GDM1 (cell line): ENCODE measurements around the gene ZIK1.
A peak's percentile ranks its signal among the peaks of the same experiment; 100 is the strongest.

Source experiments
- DNase-seq: peaks from one replicate; lab custom pipeline; 2025; lab: John Stamatoyannopoulos, UW

ZIK1 gene

DNA sequence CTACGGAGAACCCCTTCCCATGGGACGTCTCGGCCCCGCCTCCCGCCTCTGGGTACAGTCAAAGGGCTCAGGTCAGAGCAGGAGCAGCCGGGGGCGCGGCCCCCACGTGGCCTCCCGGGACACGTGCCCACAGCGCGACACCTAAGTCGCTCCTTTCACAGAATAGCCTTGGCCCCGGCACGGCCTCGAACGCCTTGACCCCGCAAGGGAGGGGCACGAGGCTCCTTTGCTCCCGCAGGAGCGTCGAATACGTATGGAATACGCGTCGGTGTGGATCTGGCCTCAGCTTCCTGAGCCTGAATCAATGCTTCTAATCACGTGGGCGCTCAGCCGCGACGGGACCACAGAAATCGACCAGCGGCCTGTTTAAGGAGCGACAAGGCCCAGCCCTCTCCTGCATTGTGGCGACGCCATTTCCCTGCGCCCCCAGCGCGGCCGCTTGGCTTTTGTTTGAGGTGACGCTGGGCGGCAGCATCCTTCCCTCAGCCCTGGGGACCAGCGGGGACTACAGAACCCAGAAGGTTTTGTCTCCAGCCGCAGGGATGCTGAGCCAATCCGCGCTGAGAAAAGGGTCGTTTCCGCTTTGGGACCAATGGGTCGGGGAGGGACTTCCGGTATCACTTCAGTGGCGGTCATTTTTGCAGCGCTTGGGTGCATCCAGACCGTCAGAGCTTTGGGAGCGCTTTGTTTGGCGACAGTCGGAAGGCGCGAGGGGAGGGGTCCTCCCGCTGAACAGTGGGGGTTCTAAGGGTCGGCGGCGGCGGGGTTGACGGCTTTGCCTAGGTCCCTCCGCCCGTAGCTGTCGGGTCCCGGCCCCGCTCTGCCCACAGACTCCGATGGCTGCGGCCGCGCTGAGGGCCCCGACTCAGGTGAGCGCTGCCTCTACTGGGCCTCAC, at the start of gene ZIK1:
Gene ZIK1, plus strand, starts transcription at position 625 of the 896 bp plus-strand sequence. Its CDS starts 212 bp downstream, at position 837.
- DNase-seq = no peak

DNA sequence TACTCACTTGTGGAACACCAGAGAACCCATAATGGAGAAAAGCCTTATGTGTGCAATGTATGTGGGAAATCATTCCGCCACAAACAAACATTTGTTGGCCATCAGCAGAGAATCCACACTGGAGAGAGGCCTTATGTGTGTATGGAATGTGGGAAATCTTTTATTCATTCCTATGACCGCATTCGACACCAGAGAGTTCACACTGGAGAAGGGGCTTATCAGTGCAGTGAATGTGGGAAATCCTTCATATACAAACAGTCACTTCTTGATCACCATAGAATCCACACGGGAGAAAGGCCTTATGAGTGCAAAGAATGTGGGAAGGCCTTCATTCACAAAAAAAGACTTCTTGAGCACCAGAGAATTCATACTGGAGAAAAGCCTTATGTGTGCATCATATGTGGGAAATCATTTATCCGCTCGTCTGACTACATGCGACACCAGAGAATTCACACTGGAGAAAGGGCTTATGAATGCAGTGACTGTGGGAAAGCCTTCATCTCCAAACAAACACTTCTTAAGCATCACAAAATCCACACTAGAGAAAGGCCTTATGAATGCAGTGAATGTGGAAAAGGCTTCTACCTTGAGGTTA, 45.9 kb upstream of the ZIK1 start:
- DNase-seq = no peak

- no peak for DNase-seq
Observed at GRCh38 chr19:57546513-57546912, 37.4 kb upstream of the ZIK1 start.

DNA sequence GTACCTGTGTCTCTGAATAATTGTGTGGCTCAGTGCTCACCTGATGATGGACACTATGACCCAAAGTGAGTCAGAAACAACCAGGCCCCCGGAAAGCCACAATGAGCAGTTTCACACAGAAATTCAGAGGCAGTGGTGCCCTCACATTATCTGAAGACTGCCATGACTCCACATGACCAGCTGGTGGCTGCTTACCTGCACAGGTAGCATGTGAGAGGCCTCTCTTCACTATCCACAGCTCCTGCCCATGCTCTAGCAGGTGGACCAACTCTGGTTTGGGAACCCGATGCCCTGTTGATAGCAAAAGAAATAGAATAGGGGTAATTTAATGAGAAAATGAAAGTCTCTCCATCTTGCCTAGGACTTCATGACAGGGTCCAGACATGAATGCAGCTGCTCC, 31.5 kb upstream of the ZIK1 start:
- no peak for DNase-seq

GRCh38 chr19:57557659-57558058, 26.3 kb upstream of the ZIK1 start:
- DNase-seq = no peak

GRCh38 chr19:57558525-57558924, 25.4 kb upstream of the ZIK1 start:
- DNase-seq = no peak

DNA sequence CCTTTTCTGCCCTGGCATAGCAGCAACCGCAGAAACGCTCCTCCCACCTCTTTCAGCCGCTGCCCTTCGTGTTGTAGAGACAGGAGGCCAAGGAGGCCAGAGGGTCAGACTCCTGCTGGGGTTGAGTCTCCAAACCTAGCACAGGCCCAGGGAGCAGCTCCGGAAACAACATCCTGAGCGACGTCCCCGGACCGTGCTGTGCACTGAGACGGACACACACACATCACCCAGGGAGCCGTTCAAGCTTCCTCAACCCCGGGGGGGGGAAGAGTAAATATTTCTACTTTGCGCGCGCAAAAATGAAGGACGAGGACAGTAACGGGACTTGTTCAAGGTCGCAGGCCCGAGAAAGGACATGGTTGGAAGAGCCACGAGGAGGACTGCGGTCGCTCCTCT, 24.9 kb upstream of the ZIK1 start:
- no peak for DNase-seq

GRCh38 chr19:57559404-57560025, 24.4 kb upstream of the ZIK1 start, which contains the start of gene ZNF550:
TSS of gene ZNF550 (minus strand) at chr19:57559863. CDS start at chr19:57559682, 181 bp downstream.
- DNase-seq = peak; percentile 72

DNA sequence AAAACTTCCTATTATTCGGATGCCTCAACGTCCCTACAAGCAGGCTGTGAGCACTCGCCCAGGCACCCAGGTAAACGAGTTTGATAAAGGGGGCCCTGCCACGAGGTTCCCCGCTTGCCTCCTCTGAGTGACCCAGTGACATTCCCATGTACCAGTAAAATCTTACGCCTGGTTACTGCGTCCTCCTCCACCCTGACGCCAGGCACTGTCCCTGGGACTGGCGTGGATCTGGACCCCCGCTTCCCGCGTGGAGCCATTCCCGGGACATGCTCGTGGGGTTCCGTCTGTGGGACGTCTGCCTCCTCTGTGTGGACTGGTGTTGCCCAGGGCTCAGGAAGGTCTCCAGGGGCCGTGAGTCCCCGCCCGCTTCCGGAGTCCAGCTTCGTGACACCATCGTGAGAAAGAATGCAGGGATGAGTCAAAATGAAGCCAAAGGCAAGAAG, 23.9 kb upstream of the ZIK1 start:
- no peak for DNase-seq

- DNase-seq = no peak
Observed at GRCh38 chr19:57563547-57563946, 20.4 kb upstream of the ZIK1 start.

- no peak for DNase-seq
Observed at GRCh38 chr19:57566396-57567265, 17.3 kb upstream of the ZIK1 start.

GRCh38 chr19:57570707-57571106, 13.2 kb upstream of the ZIK1 start:
- DNase-seq = no peak

GRCh38 chr19:57572415-57572947, 11.5 kb upstream of the ZIK1 start:
- DNase-seq = no peak

GRCh38 chr19:57576661-57577060, 7.3 kb upstream of the ZIK1 start:
- DNase-seq = no peak

DNA sequence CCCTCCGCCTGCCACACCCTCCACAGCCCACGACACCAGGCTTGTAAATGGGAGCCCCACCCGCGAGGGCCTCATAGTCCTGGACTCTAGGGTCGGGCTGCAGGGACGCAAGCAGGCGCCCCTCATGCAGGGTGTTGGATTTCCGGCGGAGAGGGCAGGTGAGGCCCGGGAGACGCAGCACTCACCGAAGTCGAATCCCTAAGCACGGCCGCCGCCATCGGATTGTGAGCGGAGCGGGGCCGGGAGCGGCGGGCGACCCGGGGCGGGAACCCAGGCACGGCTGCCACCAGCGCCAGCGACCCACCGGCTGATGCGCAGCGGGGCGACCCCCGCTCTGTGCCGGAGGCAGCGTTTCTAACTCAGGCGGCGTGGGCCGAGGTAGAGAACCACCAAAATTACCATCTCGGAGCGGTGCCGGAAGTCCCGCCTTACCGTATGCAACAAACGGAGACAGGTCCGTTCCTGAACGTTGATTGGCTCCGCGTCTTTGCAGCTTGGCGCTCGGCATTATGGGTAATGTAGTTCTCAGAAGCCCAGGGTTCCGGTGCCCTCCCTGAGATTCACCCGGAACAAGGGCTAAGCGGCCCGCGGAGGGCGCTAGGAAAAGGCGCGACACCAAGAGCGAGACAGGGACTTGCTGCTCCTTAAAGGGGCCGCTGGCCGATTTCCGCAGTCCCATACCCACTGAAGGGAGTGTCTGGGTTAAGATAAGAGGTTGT, 5.3 kb upstream of the ZIK1 start, which contains the start of gene ZNF416:
Gene ZNF416, minus strand, starts transcription at position 425 of the 719 bp plus-strand sequence. Its CDS starts 207 bp downstream, at position 218.
- DNase-seq = peak; percentile 96

DNA sequence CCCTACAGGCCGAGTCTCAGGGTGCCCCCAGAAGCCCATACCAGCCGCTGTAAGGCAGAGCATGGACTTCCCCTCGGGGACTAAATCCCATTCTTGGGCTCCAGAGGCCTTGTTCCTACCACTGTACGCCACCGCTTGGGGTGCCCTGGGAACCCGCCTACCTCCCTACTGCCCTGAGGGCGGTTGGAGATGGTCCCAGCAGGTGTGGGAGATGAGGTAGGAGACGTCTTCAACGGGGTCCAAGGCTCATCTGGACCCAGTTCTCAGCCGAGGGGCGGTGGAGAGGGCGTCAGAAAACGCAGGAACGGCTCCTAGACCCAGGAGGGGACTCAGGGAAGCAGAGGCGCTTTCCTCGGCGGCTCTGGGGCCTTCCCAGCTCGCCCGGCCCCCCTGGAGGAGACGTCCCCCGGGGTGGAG, 833 bp upstream of the ZIK1 start:
- no peak for DNase-seq

- DNase-seq = no peak
Observed at GRCh38 chr19:57587529-57587928, 3.6 kb downstream of the ZIK1 start.

GRCh38 chr19:57599377-57599760, 15.4 kb downstream of the ZIK1 start:
- no peak for DNase-seq

GRCh38 chr19:57599761-57600383, 15.9 kb downstream of the ZIK1 start, which contains the start of gene ZNF530:
TSS of gene ZNF530 (plus strand) at chr19:57599885. CDS start at chr19:57604346, 4,461 bp downstream.
- DNase-seq = peak; percentile 79

DNA sequence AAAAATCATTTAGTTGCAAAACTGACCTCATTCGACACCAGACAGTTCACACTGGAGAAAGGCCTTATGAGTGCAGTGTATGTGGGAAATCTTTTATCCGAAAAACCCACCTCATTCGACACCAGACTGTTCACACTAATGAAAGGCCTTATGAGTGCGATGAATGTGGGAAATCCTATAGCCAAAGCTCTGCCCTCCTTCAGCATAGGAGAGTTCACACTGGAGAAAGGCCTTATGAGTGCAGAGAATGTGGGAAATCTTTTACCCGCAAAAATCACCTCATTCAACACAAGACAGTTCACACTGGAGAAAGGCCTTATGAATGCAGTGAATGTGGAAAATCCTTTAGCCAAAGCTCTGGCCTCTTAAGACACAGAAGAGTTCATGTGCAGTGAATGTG, 23.0 kb downstream of the ZIK1 start:
- DNase-seq = no peak
